ENCODE results near the gene DNAAF2.

GRCh38 chr14:49593016-49593415 lies 42.0 kb downstream of the DNAAF2 start:
- TF ChIP-seq CTCF (IDR thresholded peaks at IDR 0.05): no peak
- TF ChIP-seq POLR2A (IDR thresholded peaks at IDR 0.05): no peak
